Astrocyte of the hippocampus (primary cell): ENCODE data around the gene SEMA4D.

Experiments
- DNase-seq: peaks from one replicate; pipeline ENCODE4 v3.0.0; 2011; ENCODE audit warnings: low read depth, low spot score

The SEMA4D gene

GRCh38 chr9:89352874-89353649 lies 144.9 kb downstream of the SEMA4D start:
- DNase-seq = no peak

- DNase-seq = no peak
Measured at GRCh38 chr9:89352451-89352850, 145.5 kb downstream of the SEMA4D start.

DNA sequence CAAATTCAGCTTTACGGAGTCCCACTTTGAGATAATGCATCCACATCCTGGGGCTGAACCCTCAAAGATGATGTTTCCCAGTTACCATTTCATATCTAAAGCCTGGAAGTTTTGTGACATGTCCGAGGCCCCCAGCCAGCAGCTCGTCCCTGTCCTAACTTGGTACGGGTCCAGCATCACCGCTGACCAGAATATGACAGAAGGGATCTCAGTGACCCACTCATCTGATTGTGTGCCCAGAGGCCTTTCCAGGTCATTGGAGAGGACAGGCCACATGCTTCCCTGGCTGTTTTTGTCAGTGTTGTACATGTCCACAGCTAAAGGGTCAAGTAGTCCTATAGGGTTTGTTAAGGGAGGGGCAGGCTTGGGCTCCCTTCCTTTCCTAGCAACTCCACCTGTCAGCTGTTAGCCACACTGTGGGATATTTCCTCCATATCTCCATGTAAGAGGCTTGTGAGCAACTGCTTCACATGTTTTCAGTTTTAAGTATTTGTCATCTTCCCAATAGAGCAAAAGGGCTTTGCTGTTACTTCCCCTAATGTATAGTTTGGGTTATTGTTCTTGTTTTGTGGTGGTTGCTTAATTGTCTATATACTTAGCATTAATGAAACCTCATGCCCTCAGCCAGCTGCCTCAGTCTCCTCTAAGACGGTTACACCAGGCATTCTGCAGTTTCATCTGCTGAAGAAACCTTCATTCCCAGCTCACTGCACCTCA lies 146.2 kb downstream of the SEMA4D start:
- DNase-seq = no peak

DNA sequence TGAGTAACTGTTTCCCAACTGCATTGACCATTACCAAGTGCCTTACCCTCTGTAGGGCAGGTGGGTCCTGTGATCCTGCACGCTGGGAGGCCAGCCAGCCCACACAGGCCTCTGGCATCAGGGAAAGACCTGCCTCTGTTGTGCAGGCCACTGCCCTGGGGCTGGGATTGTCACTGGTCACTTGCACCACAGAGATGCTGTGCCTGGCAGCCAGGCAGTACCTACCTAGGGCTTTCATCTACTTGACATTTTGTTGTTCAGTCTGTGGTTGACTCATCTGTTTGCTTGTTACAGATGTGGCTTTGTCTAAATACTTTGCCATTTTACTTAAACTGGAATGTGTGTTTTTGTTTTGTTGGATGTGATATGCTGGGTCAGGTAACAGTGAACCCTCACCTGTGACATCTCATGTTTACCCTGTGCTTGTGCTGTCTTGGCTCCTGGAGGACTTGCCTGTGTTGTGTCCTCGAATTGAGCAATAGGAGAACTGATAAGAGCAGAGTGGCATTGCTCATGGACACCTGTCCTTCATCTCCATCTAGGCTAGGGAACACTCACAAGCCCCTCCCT lies 146.8 kb downstream of the SEMA4D start:
- no peak for DNase-seq

GRCh38 chr9:89349607-89350006 lies 148.3 kb downstream of the SEMA4D start:
- DNase-seq = no peak

GRCh38 chr9:89347651-89348050 lies 150.3 kb downstream of the SEMA4D start:
- DNase-seq = no peak

DNA sequence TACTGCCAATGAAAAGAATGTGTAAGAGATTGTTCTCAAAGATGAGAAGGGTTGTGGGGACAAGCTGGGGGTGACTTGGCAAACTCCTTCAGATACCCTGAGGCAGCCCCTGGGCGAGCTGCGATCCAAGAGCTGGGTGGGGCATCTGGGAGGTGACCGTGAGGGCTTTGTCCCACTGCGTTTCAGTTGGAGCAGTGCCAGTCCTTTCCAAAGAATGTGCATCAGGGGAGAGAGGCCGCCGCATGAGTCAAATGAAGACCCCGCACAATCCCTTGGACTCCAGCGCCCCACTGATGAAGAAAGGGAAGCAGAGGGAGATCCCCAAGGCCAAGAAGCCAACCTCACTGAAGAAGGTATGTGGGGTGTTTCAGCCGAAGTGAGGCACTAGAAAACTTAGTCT lies 151.2 kb downstream of the SEMA4D start:
- no peak for DNase-seq

GRCh38 chr9:89345476-89345875 lies 152.4 kb downstream of the SEMA4D start:
- DNase-seq = no peak

- DNase-seq = peak; percentile 26
Measured at GRCh38 chr9:89343812-89344211, 154.1 kb downstream of the SEMA4D start.

DNA sequence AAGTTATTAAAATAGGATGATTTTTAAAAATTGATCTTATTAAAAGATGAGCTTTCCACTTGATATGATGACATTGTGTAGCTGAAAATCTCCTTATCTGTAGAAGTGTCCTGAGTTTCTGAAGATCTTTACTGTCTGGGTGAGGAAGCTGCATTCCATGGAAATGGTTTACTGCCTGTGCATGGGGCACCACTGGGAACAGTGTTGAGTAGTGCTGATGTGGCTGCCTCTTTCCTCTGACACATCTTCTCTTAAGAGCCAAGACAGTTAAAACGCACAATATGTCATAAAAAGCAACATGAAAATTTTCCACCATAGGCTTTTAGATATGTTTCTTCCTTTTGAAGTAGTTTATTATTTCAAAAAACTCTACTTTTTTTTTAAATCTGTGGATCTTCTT lies 155.0 kb downstream of the SEMA4D start:
- DNase-seq = no peak

GRCh38 chr9:89342213-89342612 lies 155.7 kb downstream of the SEMA4D start:
- no peak for DNase-seq

- no peak for DNase-seq
Measured at GRCh38 chr9:89340332-89340731, 157.6 kb downstream of the SEMA4D start.

DNA sequence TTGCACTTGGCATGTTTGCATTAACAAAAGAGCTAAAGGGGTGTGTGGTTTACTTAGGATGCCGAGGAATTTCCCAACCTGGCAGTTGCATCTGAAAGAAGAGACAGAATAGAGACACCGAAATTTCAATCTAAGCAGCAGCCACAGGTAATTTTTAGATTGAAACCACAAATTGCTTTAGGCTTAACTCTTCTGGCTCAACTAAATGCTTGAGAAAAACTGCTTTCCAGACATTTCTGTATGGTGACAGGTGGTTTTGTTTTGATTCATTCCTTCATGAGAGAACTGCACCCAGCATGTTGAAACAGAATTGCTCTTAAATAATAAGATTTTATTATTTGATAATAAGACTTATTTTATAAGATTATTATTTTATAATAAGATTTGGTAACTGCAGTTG lies 158.1 kb downstream of the SEMA4D start:
- DNase-seq = no peak

DNA sequence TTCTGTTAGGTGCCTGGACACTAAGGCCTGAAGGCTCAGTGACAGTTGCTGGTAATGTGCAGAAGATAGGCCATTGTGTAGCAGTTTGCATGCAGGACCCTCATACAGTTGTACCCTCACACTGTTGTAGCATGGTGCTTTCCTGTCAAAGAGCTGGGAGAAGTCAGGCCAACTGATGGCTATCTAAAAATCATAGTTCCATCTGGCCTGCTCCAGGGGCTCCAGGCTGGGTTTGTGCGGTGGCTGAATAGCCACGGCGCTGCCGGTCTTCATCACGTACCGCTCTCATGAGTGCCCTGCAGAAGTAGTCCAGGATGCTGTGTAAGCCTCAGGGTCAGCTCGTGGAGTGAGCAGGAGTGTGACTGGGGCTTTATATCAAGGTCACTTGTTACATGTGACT lies 167.4 kb downstream of the SEMA4D start:
- DNase-seq = no peak

- DNase-seq = no peak
Measured at GRCh38 chr9:89329917-89330316, 168.0 kb downstream of the SEMA4D start.

GRCh38 chr9:89328064-89328463 lies 169.8 kb downstream of the SEMA4D start:
- no peak for DNase-seq

DNA sequence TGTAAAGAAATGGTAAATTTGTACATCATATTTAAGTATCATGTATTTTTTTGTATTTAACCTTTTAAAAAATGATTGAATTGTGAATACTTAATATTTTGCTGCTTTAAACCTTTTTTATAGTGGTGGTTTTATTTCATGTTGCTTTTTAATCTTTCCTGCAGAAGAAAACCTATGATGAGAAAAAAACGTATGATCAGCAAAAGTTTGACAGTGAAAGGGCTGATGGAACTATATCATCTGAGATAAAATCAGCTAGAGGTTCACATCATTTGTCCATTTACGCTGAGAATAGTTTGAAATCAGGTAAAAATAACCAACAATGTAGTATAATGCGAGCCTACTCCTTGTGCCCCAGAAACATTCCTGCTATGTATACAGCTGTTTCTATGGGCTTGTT lies 172.2 kb downstream of the SEMA4D start:
- DNase-seq = no peak

DNA sequence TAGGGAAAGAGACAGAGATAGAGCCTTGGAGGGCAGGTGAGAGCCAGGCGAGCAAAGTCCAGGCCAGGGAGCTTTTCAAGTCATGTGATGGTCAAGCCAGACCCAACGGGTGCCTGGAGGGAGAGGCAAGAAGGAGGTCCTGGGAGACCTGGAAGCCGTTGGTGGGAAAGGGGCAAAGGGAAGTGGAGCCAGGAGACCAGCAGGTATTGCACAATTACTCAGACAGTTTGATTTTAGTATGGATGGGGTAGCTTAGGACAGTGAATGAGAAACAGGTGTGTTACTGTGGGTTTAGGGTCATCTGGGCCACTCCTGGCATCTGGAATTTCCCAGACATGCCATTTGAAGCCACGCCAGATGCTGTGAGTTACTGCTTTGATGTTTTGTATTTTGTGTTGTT lies 174.5 kb downstream of the SEMA4D start:
- no peak for DNase-seq

- peak; percentile 20 for DNase-seq
Measured at GRCh38 chr9:89319015-89319905, 178.7 kb downstream of the SEMA4D start.

DNA sequence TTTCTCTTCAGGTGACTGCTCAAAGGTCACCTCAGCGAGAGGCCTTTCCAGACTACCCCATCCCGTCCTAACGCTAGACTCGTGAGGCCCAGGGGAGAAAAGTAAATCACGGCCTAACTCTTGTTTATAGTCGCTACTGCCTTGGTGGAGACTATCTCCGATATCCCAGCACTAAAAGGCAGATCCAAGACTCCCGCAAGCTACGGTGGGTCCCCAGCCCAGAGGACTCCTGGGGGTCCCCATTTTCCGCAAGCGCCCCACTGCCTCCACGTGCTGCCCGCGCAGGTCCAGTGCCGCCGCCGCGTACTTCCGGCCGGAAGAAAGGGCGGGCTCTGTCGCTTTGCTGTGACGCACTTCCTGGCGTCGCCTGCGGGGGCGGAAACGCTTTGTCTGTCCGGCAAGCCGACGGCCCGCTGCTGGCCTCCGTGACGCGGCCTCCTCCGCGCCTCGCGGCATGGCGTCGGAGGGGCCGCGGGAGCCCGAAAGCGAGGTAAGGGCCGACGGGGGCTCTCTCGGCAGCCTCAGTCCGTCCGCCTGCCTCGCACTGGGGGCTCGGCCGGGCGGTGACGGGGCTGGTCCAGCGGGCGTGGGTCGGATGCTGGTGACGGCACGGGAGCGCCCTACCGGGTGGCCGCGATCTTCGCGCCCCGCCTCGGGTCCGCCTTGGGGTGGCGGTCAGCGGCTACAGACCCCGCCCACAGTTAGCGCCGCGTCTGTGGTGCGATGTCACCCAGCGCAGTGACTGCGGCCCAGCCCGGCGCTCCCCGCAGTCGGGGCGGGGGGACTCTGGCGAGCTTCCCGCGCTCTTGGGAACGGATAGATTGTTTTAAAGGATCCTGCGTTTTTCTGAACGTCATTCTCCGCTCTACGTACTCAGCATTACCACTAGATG lies 179.5 kb downstream of the SEMA4D start, which contains the start of gene SECISBP2:
Gene SECISBP2 (plus strand): TSS at position 378 of the 892 bp plus-strand sequence. CDS start 77 bp downstream, at position 455.
- DNase-seq = peak; percentile 98

DNA sequence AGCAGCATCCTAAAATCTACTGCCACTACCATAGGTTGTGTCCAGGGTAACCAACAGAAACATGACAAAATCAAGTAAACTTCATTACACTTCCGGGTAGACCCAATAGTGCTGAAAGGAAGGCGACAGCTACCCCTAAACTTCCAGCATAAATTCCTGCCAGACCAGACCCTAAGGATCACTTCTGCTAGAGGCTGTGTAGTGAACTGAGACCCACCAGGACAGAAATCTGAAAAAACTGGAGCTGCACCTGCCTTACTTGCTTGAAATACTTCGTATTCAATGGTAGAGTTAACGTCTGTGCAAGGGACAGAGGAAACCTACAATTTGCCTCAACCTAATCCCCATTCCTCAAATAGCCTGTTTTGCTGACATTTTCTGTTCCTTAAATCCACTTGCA lies 180.6 kb downstream of the SEMA4D start:
- DNase-seq = no peak
